Measurements from ENCODE around the gene MDFI.

MDFI gene, protein sequence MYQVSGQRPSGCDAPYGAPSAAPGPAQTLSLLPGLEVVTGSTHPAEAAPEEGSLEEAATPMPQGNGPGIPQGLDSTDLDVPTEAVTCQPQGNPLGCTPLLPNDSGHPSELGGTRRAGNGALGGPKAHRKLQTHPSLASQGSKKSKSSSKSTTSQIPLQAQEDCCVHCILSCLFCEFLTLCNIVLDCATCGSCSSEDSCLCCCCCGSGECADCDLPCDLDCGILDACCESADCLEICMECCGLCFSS

DNA sequence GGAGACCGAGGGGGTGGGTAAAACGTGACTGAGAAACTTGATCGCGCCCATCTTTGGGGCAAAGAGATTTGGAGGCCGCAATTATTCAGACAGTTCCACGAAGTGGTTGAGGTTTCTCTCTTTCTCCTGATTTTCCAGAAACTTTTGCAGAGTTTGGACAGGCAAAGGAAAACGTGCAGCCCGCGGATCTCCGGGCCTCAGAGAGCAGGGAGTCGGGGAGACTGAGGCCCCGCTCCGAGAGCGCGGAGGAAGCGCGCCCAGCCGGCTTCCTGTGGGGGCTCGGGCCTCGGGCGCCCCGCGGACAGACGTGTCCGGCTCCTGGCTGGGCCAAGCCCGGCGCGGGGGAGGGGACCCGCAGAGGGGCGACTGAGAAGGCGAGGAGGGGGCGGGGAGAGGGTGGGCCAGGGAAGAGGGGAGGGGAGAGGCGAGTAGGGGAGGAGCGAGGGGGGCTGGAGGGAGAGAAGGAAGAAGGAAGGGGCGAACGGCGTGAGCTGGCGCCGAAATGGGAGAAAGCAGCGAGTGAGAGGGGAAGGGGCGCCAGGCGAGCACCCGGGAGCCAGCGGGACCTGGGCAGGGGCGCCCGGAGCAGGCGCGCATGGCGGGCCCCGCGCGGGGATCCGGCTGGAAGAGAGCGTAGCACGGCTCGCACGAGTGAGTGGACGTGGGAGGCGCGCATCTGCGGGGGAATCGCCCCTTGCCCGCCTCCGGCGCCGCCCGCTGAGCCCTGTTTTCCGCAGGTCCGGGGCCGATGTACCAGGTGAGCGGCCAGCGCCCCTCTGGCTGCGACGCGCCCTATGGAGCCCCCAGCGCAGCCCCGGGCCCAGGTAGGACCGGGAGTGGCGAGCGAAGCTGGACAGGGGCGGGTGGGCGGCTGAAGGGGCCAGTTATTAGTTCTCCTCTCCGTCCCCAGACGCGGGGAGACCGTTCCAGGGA, at the start of gene MDFI:
TSS of gene MDFI (plus strand) at position 467 of the 933 bp plus-strand sequence. CDS start at position 749, 282 bp downstream.
- no peak for DNase-seq

DNA sequence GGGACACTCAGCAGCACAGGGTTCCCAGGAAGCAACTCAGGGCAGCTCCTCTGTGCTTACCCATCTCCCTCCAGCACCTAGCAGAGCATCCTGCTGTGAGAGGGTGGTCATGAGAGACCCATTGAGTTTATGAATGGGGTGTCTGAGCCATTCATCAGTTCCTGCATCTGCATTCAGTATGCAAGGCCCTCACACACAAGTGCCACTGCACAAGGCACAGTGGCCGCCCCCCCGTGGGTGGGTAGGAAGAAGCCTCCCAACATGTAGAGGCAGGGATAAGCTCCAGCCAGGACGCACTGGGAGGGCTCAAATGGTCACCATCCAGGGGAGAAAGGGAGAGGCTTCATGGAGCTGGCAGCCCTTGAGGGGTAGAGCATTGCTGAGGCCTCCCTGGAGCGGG, 49.0 kb upstream of the MDFI start:
- DNase-seq = no peak

DNA sequence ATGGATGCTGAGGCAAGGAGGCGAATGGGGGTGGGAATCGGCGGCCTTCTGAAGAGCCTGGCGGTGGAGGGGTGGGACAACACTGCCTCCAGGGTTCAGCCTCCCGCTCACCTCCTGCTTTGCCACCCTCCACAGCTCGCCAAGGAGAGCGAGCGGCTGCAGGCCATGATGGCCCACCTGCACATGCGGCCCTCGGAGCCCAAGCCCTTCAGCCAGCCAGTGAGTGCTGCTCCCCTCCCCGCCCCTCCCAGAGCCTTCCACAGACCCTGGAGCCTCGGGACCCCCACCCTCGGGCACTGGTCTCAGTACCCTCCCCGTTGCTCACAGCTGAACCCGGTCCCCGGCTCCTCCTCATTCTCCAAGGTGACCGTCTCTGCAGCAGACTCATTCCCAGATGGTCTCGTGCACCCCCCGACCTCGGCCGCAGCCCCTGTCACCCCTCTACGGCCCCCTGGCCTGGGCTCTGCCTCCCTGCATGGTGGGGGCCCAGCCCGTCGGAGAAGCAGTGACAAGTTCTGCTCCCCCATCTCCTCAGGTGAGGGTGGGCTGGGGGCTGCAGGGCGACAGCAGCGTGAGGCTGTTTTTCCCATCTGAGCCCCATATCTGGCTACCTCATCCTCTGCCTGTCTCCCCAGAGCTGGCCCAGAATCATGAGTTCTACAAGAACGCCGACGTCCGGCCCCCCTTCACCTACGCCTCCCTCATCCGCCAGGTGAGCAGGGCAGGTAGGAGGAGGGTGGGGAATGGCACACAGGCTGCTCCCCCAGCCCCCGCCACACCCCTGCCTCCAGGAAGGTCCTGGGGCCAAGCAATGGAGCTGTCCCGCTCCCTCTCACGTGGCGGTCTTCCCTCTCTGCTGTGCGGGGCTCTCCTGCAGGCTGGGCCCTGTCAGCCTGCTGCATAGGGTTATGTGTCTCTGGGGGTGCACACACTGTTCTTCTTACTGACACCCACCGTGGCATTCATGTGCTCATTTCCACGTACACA, 48.3 kb upstream of the MDFI start:
- DNase-seq = no peak

DNA sequence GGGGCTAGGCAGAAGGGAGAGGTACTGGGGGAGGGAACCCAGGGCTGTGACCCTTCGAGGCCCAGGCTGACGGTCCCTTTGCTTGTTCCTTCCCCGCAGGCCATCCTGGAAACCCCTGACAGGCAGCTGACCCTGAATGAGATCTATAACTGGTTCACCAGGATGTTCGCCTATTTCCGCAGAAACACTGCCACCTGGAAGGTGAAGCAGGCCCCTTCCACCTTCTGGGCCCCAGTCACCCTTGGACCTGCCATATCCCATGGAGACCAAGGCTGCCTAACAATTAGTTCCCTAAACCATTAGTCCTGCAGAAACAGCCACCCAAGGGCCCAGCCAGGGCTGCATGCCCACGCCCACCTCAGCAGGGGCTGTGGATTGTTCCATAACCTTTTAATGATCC, 47.1 kb upstream of the MDFI start:
- DNase-seq = no peak

DNA sequence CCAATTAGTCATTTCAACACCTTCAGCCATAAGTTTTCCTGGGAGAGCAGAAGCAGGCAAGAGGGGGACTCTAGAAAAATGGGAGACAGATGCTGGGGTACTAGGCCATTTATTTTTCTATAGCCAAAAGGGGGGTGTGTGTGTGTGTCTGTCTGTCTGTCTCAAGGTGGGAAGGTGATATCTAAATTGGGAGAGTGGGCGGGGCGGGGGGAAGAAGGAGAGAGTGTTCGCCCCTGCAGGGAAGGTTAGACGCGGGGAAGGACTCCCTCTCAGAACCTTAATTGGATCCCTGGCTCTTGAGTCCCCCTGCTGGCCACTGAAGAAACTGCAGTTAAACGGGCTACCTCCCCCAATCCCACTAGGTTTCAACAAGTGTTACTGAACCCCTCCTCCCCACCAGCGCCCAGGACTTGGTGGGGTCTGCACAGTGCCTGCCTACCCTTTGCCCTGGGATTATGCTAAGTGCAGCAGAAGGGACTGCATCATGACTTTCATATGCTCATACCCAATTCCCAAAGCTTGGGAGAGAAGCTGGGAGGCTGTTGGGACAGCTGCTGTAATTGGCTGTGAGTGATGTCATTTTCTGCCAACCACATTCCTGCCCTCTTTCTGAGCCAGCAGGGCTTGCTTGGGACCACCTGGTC, 46.3 kb upstream of the MDFI start:
- peak; percentile 71 to 76 for DNase-seq

DNA sequence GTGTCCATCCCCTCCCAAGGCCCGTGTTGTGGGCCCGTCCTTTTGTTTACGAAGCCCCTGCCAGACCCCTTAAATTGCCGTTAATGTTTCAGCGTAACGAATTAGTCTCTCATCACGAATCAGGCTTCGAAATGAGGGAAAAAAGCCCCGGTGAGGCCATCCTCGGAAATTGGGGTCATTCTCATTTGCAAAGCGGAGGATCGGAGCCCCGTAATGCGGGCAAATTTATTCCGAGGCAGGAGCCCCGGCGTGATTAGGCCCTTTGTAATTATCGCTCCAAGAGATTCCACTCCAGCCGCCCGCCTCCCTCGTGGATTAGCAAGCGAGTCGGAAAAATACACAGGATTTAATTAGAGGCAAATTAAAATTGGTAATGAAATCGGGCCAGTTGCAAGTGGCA, 44.9 kb upstream of the MDFI start:
- no peak for DNase-seq

DNA sequence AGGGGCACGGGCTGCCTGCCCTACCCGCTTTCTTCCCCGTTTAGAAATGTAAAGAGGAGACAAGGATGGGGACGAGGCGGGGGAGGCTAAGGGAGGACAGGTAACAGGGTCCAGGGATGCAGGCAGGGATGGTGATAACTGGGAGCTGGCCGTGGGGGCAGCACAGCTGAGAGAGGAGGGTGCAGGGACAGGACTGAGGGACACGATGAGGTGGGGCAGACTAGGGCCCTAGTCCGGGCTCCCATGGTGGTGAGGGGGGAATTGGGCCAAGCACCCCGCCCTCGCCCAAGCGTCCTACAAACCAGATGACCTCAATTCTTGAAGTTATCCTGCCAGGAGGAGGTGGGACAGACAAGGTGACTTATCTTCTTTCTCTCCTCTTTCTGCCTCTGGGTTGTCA, 44.4 kb upstream of the MDFI start:
- no peak for DNase-seq

DNA sequence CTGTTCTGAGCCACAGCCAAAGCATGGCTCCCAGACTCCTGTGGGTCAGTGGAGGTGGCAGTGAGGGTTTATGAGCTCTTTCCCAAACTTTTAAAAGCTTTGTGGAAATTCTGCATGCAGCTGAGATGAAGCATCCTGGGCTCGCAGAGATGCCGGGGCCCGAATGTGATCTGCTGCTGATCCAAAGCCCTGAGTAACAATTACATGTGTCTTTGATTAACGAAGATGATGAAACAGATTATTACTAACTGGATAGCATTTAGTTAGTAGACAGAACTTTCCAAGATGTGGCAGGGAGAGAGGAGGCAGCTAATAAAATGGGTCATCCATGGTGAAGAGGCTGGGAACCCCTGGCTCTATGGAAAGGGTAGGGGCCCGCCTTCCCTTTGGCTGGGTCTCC, 43.9 kb upstream of the MDFI start:
- DNase-seq = no peak

DNA sequence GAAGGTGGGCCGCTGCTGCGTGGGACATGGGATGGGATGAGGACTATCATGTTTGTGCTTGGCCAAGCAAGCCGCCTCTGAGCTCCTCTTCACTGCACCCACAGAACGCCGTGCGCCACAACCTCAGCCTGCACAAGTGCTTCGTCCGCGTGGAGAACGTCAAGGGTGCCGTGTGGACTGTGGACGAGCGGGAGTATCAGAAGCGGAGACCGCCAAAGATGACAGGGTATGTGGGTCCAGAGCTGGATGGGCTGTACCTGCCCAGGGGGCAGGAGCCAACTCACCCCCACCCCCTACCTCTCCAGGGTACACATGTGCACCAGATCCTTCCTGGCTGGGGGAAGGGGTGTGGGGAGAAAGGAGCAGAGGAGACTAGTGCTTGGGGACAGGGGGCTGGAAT, 43.5 kb upstream of the MDFI start:
- no peak for DNase-seq

DNA sequence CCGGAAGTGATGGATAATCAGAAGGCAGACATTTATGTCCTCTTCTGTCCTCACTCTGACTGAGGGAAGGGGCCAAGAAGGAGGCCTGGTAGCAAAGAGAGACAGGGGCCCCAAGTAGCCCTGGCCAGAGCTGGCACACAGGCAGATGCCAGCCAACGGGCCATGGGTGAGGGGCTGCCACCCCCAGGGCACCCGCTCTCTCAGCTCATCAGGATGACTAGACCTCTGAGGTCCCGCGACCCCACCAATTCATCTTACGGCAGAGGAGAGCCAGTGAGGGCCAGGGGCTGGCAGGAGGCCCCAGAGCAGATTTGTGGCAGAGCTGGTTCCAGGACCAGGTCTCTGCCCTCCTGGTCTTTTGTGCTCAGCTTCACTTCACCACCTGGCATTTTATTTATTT, 43.1 kb upstream of the MDFI start:
- DNase-seq = no peak

DNA sequence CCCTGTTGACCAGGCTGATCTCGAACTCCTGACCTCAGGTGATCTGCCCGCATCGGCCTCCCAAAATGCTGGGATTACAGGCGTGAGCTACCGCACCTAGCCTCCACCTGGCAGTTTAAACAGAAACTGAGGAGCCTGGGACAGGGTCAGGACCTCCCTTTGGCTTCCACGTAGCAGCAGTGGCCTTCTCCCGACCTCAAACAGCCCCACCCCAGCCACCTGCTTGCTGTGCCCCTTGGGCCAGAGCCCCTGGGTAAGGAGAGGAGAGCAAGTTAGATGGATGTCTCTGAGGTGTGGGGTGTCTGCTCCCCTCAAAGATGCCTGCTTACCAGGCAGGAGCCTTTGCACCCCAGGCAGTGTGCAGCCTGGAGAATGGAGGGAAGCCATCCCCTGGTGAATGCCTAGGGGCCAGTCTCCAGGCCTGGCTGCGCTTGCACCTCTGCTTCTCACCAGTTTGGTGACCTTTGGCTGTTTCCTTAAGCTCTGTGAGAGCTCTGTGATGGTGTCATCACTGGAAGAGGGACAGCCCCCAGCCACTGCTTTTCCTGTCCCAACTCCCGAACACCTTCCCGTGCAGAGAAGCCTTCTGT, 42.1 kb upstream of the MDFI start:
- no peak for DNase-seq

DNA sequence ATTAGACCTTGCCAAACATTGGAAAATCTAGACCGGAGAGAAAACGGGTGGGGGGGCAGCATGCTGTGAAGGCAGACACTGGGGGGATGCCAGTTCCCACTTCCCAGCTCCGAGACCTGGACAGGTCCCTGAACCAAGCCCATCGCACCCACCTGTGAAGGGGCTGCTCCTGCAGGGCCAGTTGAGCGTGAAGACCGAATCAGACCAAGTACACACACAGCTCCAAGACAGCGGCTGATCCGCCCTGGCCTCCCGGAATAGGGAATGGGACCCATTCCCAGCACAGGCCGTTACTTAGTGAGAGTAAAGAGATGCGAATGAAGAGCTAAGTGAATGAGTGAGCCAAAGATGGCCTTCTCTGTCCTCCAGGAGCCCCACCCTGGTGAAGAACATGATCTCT, 41.5 kb upstream of the MDFI start:
- no peak for DNase-seq

DNA sequence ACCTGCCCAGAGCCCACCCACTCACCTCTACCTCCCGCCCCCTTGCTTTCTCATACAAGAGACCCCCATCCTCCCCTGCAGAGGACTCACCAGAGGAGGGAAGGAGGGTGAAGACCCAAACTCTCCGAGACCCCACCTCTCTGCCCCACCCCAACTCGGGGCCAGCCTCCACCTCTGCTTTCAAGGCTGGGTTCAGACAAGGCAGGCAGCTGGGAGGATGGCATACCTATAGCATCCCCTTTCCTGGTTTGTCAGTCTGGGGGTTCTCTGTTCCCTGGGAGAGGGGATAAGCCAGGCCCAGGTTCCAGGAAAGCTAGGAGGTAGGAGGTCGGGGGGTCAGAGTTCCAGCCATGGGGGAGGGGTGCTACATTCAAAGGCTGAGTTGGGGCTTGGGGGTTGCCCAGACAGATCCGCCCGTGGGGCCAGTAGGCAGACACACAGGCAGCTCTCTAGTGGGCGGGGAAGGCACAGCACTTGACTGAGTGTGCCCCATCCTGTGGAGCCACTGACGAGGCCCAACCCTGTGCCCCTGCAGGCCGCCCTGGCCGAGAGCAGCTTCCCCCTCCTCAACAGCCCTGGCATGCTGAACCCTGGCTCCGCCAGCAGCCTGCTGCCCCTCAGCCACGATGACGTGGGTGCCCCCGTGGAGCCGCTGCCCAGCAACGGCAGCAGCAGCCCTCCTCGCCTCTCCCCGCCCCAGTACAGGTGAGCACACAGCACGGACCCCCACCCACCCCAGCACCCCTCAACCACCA, 40.8 kb upstream of the MDFI start:
- no peak for DNase-seq

DNA sequence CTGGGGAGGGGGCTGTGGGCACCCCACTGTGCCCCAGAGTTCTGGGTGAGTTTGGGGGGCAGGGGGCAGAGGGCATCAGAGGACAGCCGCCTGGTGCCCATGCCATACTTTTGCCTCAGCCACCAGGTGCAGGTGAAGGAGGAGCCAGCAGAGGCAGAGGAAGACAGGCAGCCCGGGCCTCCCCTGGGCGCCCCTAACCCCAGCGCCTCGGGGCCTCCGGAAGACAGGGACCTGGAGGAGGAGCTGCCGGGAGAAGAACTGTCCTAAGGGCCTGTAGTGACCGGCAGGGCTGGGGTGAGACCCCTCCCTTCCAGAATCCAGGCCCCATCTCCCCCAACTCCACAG, 39.6 kb upstream of the MDFI start:
- DNase-seq = no peak

DNA sequence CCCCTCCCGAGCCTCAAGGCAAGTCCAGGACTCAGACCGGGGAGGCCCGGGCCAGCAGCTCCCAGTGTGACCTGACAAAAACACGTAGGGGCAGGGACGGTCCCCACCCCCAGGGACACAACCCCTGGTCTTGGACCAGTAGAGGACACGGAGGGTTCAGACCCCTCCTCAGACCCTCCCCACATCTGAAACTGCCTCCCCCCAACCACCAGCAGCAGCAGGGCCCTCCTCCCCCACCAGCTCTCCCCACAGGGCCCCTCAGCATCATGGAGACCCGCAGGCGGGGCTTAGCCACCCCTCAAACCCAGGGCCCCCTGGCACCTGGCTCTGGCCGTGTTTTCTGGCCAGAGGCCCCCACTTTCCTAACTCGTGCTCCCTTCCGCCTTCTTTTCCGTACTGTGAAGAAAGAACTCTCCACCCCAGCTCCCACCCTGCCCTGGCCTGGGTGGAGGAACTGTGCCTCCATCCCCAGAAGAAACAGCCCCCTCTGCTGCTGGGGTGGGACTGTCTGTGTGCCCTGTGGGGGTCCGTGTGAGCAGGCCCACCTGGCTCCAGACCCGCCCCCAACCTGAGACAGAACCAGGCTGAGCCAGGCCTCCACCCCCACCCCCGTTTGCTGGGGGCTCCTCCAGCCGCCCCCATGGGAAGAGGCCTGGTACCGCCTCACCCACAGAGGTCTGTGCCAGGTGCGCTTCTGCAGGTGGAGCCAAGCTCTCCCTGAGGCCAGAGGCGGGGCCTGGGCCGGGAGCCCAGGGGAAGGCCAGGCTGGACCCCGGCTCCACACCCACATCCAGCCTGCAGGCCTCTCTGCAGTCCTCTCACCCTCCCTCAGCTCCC, 39.0 kb upstream of the MDFI start:
- no peak for DNase-seq

DNA sequence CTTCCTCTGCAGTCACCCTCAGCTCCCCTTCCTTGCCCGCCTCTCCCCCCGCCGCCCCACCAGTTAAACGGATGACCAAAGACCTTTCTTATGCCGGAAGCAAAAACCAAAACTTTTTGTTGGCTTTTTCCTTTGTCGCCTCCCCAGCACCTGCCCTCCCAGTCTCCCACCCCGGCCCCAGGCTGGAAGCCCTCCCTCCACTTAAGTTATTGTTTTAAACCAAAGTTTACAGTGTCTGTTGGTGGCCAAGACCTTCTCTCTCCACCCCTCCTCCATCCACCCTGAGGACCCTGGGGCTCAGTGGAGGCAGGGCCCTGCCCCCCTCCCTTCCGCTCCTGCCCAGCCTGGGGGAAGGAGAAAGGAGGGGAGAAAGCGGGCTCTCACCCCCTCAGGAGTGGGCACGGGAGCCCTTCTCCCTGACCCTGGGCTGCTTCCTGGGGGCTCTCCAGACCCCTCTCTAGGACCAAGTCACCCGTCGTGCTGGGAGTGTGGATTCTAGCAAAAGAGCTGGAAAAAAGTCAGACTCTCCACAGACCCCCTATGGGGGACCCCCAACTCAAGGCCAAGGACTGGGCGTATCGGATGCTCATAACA, 38.3 kb upstream of the MDFI start:
- DNase-seq = no peak

DNA sequence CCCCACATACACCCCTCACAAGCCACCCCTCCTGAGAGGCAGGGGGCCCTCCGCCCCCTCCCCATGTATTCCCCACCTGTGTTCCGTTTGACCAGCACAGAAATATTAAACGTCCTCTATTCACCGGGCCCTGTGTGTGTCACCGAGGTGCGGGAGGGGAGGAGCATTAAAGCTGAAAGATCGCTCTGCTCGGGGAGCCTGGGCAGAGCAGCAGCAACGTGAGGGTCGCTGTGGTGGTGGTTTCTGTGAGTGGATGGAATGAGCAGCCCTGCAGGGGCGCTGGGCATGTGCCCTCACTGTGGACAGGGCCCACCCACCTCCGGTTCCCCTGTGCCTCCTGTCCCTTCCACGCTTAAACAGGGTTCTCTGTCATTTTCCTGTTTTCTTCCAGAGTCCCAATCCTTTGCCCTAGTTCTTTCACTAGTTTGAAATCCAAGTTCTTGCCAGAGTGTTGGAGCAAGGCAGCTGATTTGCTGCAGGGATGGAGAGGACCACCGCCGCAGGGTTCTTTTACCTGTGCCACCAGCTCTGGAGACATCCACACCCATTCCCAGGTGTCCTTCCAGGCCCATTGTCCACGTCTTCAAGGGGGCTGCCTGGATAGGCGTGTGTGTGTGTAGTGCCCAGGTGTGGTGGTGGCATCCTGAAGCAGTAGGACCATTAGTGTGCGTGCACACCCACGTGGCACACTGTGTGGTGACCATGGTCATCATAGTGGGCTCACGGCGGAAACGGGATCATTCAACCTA, 37.6 kb upstream of the MDFI start:
- DNase-seq = no peak

DNA sequence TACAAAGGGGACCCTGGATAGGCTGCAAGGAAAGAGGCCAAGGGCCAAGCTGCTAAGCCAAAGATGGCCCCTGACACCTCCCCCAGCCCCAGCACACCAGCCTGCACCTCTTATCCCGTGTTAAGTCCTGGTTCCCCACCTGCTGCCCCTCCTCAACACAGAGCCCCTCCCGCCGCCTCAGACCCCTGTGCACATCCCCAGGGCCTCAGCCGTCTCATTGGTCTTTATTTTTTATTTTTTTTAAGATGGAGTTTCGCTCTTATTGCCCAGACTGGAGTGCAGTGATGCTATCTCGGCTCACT, 37.1 kb upstream of the MDFI start:
- no peak for DNase-seq

DNA sequence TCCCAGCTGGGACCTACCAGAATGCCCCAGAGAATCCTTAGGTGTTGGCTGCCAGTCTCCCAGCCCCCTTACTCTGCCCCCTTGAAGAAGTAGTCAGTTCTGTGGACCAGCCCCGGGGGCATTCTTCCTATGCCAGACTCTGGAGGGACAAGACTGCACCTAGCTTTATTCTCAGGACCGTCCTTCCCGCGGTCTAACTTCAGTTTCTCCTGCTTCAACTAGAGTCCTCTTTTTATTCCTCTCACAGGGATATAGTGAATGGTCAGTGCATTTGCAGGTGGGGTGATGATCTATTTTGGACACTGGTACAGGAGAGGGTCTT, 35.9 kb upstream of the MDFI start:
- DNase-seq = no peak

Measured in CD4-positive, alpha-beta T cell treated with Interleukin-1 beta for 1 hour (primary cell).